Colonic mucosa (tissue), 4 donors: ENCODE data around the gene LHFPL2. TPM values are rescaled to one million over a fixed set of nuclear protein-coding genes. Genes with fewer than 3 reads are reported as not detected.

ENCODE experiments used
- DNase-seq: peaks from one replicate; pipeline ENCODE4 v3.0.0-alpha.2; 2020
- H3K27ac ChIP-seq: fragments of 200-600 bp; one replicate; pipeline ENCODE4 v1.8.0; 2021
- H3K27me3 ChIP-seq: fragments of 200-600 bp; one replicate; pipeline ENCODE4 v1.8.0; 2021
- H3K36me3 ChIP-seq: fragments of 200-600 bp; one replicate; pipeline ENCODE4 v1.8.0; 2021
- H3K4me1 ChIP-seq: fragments of 200-600 bp; one replicate; pipeline ENCODE4 v1.8.0; 2021; ENCODE audit warnings: mild to moderate bottlenecking
- H3K4me3 ChIP-seq: fragments of 200-600 bp; one replicate; pipeline ENCODE4 v1.8.0; 2021
- H3K9ac ChIP-seq, 2 donors: one replicate each; pipeline ENCODE4 v1.7.0; 2013; ENCODE audit warnings: control low read depth in 2 of 2, low read depth in 2 of 2, low read length in 2 of 2
- H3K9me3 ChIP-seq: fragments of 200-600 bp; one replicate; pipeline ENCODE4 v1.8.0; 2021
- CTCF ChIP-seq: fragments of 200-600 bp; IDR thresholded peaks from one replicate; pipeline ENCODE4 v1.8.0; 2022; ENCODE audit warnings: antibody characterized with exemption, mild to moderate bottlenecking
- intact Hi-C: fragments of 100-400 bp; cut with DNase I; formaldehyde crosslinking; loops from one replicate; pipeline ENCODE4 v1.14.1; 2022
- total RNA-seq, 2 donors: library from RNA; stranded (reverse); fragmentation: NEBNext Ultra II Directional in 1 of 2; extraction: Animal tissue kit (Norgen Biotek cat#: 25700) in 1 of 2; gene quantifications; one replicate each; pipeline ENCODE4 v1.2.1, GENCODE V29; 2021
- donor health status: healthy.
- donor health status: DM: no; HTN: no; CAD: no.
- donor health status: DM: no; HTN: no; CAD: no.

LHFPL2 gene
- total RNA-seq, 2 donors from 2014 or later: 35.5 to 39.2 TPM

- Histone ChIP-seq H3K9ac (no peak overlapping the region), H3K27ac (no peak overlapping the region), H3K36me3 (no peaks in the 10 kb centered on the region), H3K4me1 (no peaks in the 10 kb centered on the region), H3K27me3 (no peaks in the 10 kb centered on the region), H3K9me3 (no peaks in the 10 kb centered on the region), H3K4me3 (no peak overlapping the region)
- TF ChIP-seq CTCF: no peak
- DNase-seq: no peak
- intact Hi-C loops: no loop called here
Observed at GRCh38 chr5:78644741-78645300, 3.8 kb downstream of the LHFPL2 start.

- intact Hi-C loops: no loop called here
- TF ChIP-seq CTCF: no peak
- Histone ChIP-seq H3K36me3 (no peaks in the 10 kb centered on the region), H3K4me3 (no peak overlapping the region), H3K27ac (no peak overlapping the region), H3K27me3 (no peaks in the 10 kb centered on the region), H3K9ac (no peak overlapping the region), H3K4me1 (no peaks in the 10 kb centered on the region), H3K9me3 (no peaks in the 10 kb centered on the region)
- DNase-seq: no peak
Observed at GRCh38 chr5:78644129-78644528, 4.4 kb downstream of the LHFPL2 start.

GRCh38 chr5:78642701-78643100 lies 5.9 kb downstream of the LHFPL2 start:
- Histone ChIP-seq H3K27me3 (no peaks in the 10 kb centered on the region), H3K4me3 (no peak overlapping the region), H3K9ac (no peak overlapping the region), H3K4me1 (no peaks in the 10 kb centered on the region), H3K36me3 (no peaks in the 10 kb centered on the region), H3K9me3 (no peaks in the 10 kb centered on the region), H3K27ac (no peak overlapping the region)
- no peak for DNase-seq
- intact Hi-C loops: no loop called here
- TF ChIP-seq CTCF: no peak

GRCh38 chr5:78640662-78641474 lies 7.7 kb downstream of the LHFPL2 start:
- Histone ChIP-seq H3K4me3 (no peak overlapping the region), H3K27ac (no peak overlapping the region), H3K9me3 (no peaks in the 10 kb centered on the region), H3K4me1 (no peaks in the 10 kb centered on the region), H3K9ac (no peak overlapping the region), H3K36me3 (no peaks in the 10 kb centered on the region), H3K27me3 (no peaks in the 10 kb centered on the region)
- intact Hi-C loops: no loop called here
- TF ChIP-seq CTCF: no peak
- no peak for DNase-seq

GRCh38 chr5:78639791-78640190 lies 8.8 kb downstream of the LHFPL2 start:
- no peak for TF ChIP-seq CTCF
- no peak overlapping the region for H3K9ac ChIP-seq
- no peak overlapping the region for H3K27ac ChIP-seq
- no peaks in the 10 kb centered on the region for H3K9me3 ChIP-seq
- H3K27me3 ChIP-seq: no peaks in the 10 kb centered on the region
- no peak overlapping the region for H3K4me3 ChIP-seq
- no peaks in the 10 kb centered on the region for H3K36me3 ChIP-seq
- DNase-seq: no peak
- intact Hi-C loops: no loop called here
- H3K4me1 ChIP-seq: no peaks in the 10 kb centered on the region
